Stimulated activated naive B cell treated with anti-CD40 and anti-IgM and Interleukin-4, amounts not matched to agents 10 μg/mL and 1 μg/mL and 100 μg/mL, for 72 hours (primary cell): ENCODE measurements around the gene ZPR1.

Experiments used
- ATAC-seq, 2 donors: fragments of 150-1000 bp; cut with Tn5 transposase; replicated peaks; 2 replicates each; pipeline ENCODE4 v1.10.0; 2021; ENCODE audit warnings: moderate library complexity in 1 of 2
- DNase-seq: peaks from one replicate; pipeline ENCODE4 v3.0.0; 2021
- H3K27ac Mint-ChIP-seq: one replicate; pipeline ENCODE4 v1.8.0; 2022; ENCODE audit warnings: mild to moderate bottlenecking, mixed read lengths
- H3K27me3 Mint-ChIP-seq, 2 donors: one replicate each; pipeline ENCODE4 v1.8.0; 2022; ENCODE audit warnings: mixed read lengths in 2 of 2
- H3K36me3 Mint-ChIP-seq, 2 donors: one replicate each; pipeline ENCODE4 v1.8.0; 2022; ENCODE audit warnings: mixed read lengths in 2 of 2, mild to moderate bottlenecking in 1 of 2
- H3K4me1 Mint-ChIP-seq, 2 donors: one replicate each; pipeline ENCODE4 v1.8.0; 2022; ENCODE audit warnings: mixed read lengths in 2 of 2, mild to moderate bottlenecking in 1 of 2
- H3K4me3 Mint-ChIP-seq, 2 donors: one replicate each; pipeline ENCODE4 v1.8.0; 2022; ENCODE audit warnings: mild to moderate bottlenecking in 2 of 2, mixed read lengths in 2 of 2, moderate library complexity in 1 of 2
- H3K9me3 Mint-ChIP-seq, 2 donors: one replicate each; pipeline ENCODE4 v1.8.0; 2022; ENCODE audit warnings: mixed read lengths in 2 of 2, mild to moderate bottlenecking in 1 of 2

Gene ZPR1

GRCh38 chr11:116828632-116829524, 41.1 kb upstream of the ZPR1 start:
- H3K9me3 Mint-ChIP-seq, result no peaks in the 10 kb centered on the region
- peaks cover 0 to 4% of the 10 kb centered on the region in 2 donors for H3K27me3 Mint-ChIP-seq
- ATAC-seq (no peak), DNase-seq (no peak)
- H3K4me1 Mint-ChIP-seq, result no peaks in the 10 kb centered on the region
- H3K36me3 Mint-ChIP-seq, result no peaks in the 10 kb centered on the region
- H3K27ac Mint-ChIP-seq, result no peak overlapping the region
- no peak overlapping the region for H3K4me3 Mint-ChIP-seq

GRCh38 chr11:116827461-116827860, 39.6 kb upstream of the ZPR1 start:
- Mint-ChIP-seq H3K27ac (no peak overlapping the region), H3K36me3 (no peaks in the 10 kb centered on the region), H3K4me3 (no peak overlapping the region), H3K27me3 (peaks cover 0 to 4% of the 10 kb centered on the region in 2 donors), H3K4me1 (no peaks in the 10 kb centered on the region), H3K9me3 (no peaks in the 10 kb centered on the region)
- ATAC-seq (no peak), DNase-seq (no peak)

GRCh38 chr11:116826751-116827431, 39.1 kb upstream of the ZPR1 start:
- Mint-ChIP-seq H3K27ac (no peak overlapping the region), H3K4me3 (no peak overlapping the region)

GRCh38 chr11:116825854-116826750, 38.3 kb upstream of the ZPR1 start:
- ATAC-seq, result no peak
- H3K27ac Mint-ChIP-seq, result no peak overlapping the region

More at GRCh38 chr11:116826751-116827431, 39.1 kb upstream of the ZPR1 start:
- Mint-ChIP-seq H3K4me1 (no peaks in the 10 kb centered on the region), H3K9me3 (no peaks in the 10 kb centered on the region), H3K36me3 (no peaks in the 10 kb centered on the region), H3K27me3 (peaks cover 0 to under 1% of the 10 kb centered on the region in 2 donors)
- ATAC-seq (no peak), DNase-seq (no peak)

GRCh38 chr11:116825434-116825833, 37.6 kb upstream of the ZPR1 start:
- Mint-ChIP-seq H3K27me3 (no peaks in the 10 kb centered on the region), H3K4me3 (no peak overlapping the region), H3K9me3 (no peaks in the 10 kb centered on the region), H3K36me3 (no peaks in the 10 kb centered on the region), H3K4me1 (no peaks in the 10 kb centered on the region), H3K27ac (no peak overlapping the region)
- DNase-seq, result no peak
- no peak for ATAC-seq

More at GRCh38 chr11:116825854-116826750, 38.3 kb upstream of the ZPR1 start:
- no peak for DNase-seq
- Mint-ChIP-seq H3K27me3 (no peaks in the 10 kb centered on the region), H3K4me1 (no peaks in the 10 kb centered on the region), H3K9me3 (no peaks in the 10 kb centered on the region), H3K4me3 (no peak overlapping the region), H3K36me3 (no peaks in the 10 kb centered on the region)

- H3K4me3 Mint-ChIP-seq, result no peak within 1 kb of the TSS
- H3K27me3 Mint-ChIP-seq, result no peaks in the 10 kb centered on the region
- no peak for DNase-seq
- H3K36me3 Mint-ChIP-seq, result no peaks in the 10 kb centered on the region
- no peaks in the 10 kb centered on the region for H3K4me1 Mint-ChIP-seq
- no peaks in the 10 kb centered on the region for H3K9me3 Mint-ChIP-seq
- no peak for ATAC-seq
- no peak within 1 kb of the TSS for H3K27ac Mint-ChIP-seq
Measured at GRCh38 chr11:116823031-116823843, 35.4 kb upstream of the ZPR1 start, which contains the start of gene APOA4. TSS of gene APOA4 (minus strand) at chr11:116823304. CDS start at chr11:116823191, 113 bp downstream.

GRCh38 chr11:116822575-116822974, 34.8 kb upstream of the ZPR1 start:
- H3K36me3 Mint-ChIP-seq, result no peaks in the 10 kb centered on the region
- ATAC-seq (no peak), DNase-seq (no peak)
- no peaks in the 10 kb centered on the region for H3K27me3 Mint-ChIP-seq
- no peaks in the 10 kb centered on the region for H3K4me1 Mint-ChIP-seq
- no peak overlapping the region for H3K27ac Mint-ChIP-seq
- no peak overlapping the region for H3K4me3 Mint-ChIP-seq
- no peaks in the 10 kb centered on the region for H3K9me3 Mint-ChIP-seq

GRCh38 chr11:116821050-116821918, 33.5 kb upstream of the ZPR1 start:
- no peaks in the 10 kb centered on the region for H3K27me3 Mint-ChIP-seq
- ATAC-seq, result no peak
- no peak for DNase-seq
- H3K4me1 Mint-ChIP-seq, result no peaks in the 10 kb centered on the region
- no peak overlapping the region for H3K4me3 Mint-ChIP-seq
- no peaks in the 10 kb centered on the region for H3K9me3 Mint-ChIP-seq
- no peaks in the 10 kb centered on the region for H3K36me3 Mint-ChIP-seq
- no peak overlapping the region for H3K27ac Mint-ChIP-seq

- Mint-ChIP-seq H3K27me3 (peaks cover 0 to 6% of the 10 kb centered on the region in 2 donors), H3K4me1 (peaks cover 0 to 2% of the 10 kb centered on the region in 2 donors), H3K36me3 (no peaks in the 10 kb centered on the region), H3K27ac (no peak overlapping the region), H3K9me3 (no peaks in the 10 kb centered on the region), H3K4me3 (no peak overlapping the region)
- DNase-seq (no peak), ATAC-seq (no peak)
Measured at GRCh38 chr11:116819049-116819448, 31.2 kb upstream of the ZPR1 start.

- H3K27me3 Mint-ChIP-seq, result peaks cover 4 to 10% of the 10 kb centered on the region in 2 donors
- peaks cover 0 to 2% of the 10 kb centered on the region in 2 donors for H3K4me1 Mint-ChIP-seq
- no peak overlapping the region for H3K4me3 Mint-ChIP-seq
- no peak for ATAC-seq
- no peaks in the 10 kb centered on the region for H3K36me3 Mint-ChIP-seq
- H3K27ac Mint-ChIP-seq, result no peak overlapping the region
- H3K9me3 Mint-ChIP-seq, result no peaks in the 10 kb centered on the region
- no peak for DNase-seq
Measured at GRCh38 chr11:116814502-116814901, 26.7 kb upstream of the ZPR1 start.

GRCh38 chr11:116813781-116814471, 26.1 kb upstream of the ZPR1 start:
- peaks cover 0 to 2% of the 10 kb centered on the region in 2 donors for H3K4me1 Mint-ChIP-seq
- no peak for DNase-seq
- no peaks in the 10 kb centered on the region for H3K9me3 Mint-ChIP-seq
- no peak overlapping the region for H3K4me3 Mint-ChIP-seq
- peaks cover 6 to 12% of the 10 kb centered on the region in 2 donors for H3K27me3 Mint-ChIP-seq
- ATAC-seq, result no peak
- H3K36me3 Mint-ChIP-seq, result no peaks in the 10 kb centered on the region
- no peak overlapping the region for H3K27ac Mint-ChIP-seq

GRCh38 chr11:116813170-116813569, 25.3 kb upstream of the ZPR1 start:
- Mint-ChIP-seq H3K4me3 (no peak overlapping the region), H3K27ac (no peak overlapping the region), H3K27me3 (peaks cover 9 to 20% of the 10 kb centered on the region in 2 donors), H3K36me3 (no peaks in the 10 kb centered on the region), H3K9me3 (no peaks in the 10 kb centered on the region), H3K4me1 (peaks cover 0 to 2% of the 10 kb centered on the region in 2 donors)
- no peak for ATAC-seq
- DNase-seq, result no peak
